Activated CD4-positive, alpha-beta T cell treated with anti-CD3 and anti-CD28 coated beads, Interleukin-2, Interleukin-6, amounts not matched to agents 100 ng/mL and 50 ng/mL, durations not matched to agents 16 hours and 8 hours (primary cell): ENCODE results near the gene ROR1.
"Not testable (repeated sequence)": the region's sequence is repeated elsewhere in the genome, so short reads cannot be mapped to it uniquely, and the experiment has no call there.

Experiments used
- DNase-seq: peaks from one replicate; pipeline ENCODE4 v3.0.0-alpha.2; 2020

ROR1 gene

GRCh38 chr1:63759778-63760177, 14.0 kb upstream of the ROR1 start:
- DNase-seq, result no peak

- no peak for DNase-seq
Observed at GRCh38 chr1:63770381-63770780, 3.4 kb upstream of the ROR1 start.

- no peak for DNase-seq
Observed at GRCh38 chr1:63772201-63772600, 1.6 kb upstream of the ROR1 start.

- no peak for DNase-seq
Observed at GRCh38 chr1:63772876-63773275, 941 bp upstream of the ROR1 start.

GRCh38 chr1:63773496-63773814, 362 bp upstream of the ROR1 start:
- no peak for DNase-seq

- DNase-seq, result peak; percentile 6
Observed at GRCh38 chr1:63774617-63775417, 1.0 kb downstream of the ROR1 start.

- DNase-seq, result no peak
Observed at GRCh38 chr1:63775418-63776127, 1.8 kb downstream of the ROR1 start.

- DNase-seq, result no peak
Observed at GRCh38 chr1:63777286-63777685, 3.5 kb downstream of the ROR1 start.

- no peak for DNase-seq
Observed at GRCh38 chr1:63777965-63778880, 4.4 kb downstream of the ROR1 start.

- DNase-seq, result no peak
Observed at GRCh38 chr1:63779338-63780211, 5.8 kb downstream of the ROR1 start.

- DNase-seq, result no peak
Observed at GRCh38 chr1:63780565-63780964, 6.7 kb downstream of the ROR1 start.

GRCh38 chr1:63782982-63783381, 9.2 kb downstream of the ROR1 start:
- DNase-seq, result no peak

GRCh38 chr1:63784083-63784482, 10.3 kb downstream of the ROR1 start:
- no peak for DNase-seq

GRCh38 chr1:63784489-63785390, 10.9 kb downstream of the ROR1 start:
- DNase-seq, result no peak

GRCh38 chr1:63787270-63787669, 13.5 kb downstream of the ROR1 start:
- DNase-seq, result not testable (repeated sequence)

- no peak for DNase-seq
Observed at GRCh38 chr1:63787875-63788274, 14.1 kb downstream of the ROR1 start.

GRCh38 chr1:63789856-63790605, 16.2 kb downstream of the ROR1 start:
- DNase-seq, result no peak

- DNase-seq, result no peak
Observed at GRCh38 chr1:63790989-63791388, 17.2 kb downstream of the ROR1 start.

GRCh38 chr1:63792152-63792551, 18.3 kb downstream of the ROR1 start:
- DNase-seq, result no peak

- no peak for DNase-seq
Observed at GRCh38 chr1:63793741-63794240, 20.0 kb downstream of the ROR1 start.
